Lung microvascular endothelial cell (primary cell): ENCODE measurements around the gene GRID2. TPM values are rescaled to one million over a fixed set of nuclear protein-coding genes. Genes with fewer than 3 reads are reported as not detected.

ENCODE experiments used
- DNase-seq, 2 donors: peaks; one replicate each; pipeline versions ENCODE4 v3.0.0 to v3.0.0-alpha.2; 2010; ENCODE audit warnings: low read depth in 2 of 2
- total RNA-seq: library from RNA; depleted of rRNA; stranded (reverse); fragments of >200 nt; gene quantifications from 2 replicates; pipeline ENCODE4 v1.2.1, GENCODE V29; 2014

Gene GRID2
- total RNA-seq, 1 donor from 2014 or later, result not detected

DNA sequence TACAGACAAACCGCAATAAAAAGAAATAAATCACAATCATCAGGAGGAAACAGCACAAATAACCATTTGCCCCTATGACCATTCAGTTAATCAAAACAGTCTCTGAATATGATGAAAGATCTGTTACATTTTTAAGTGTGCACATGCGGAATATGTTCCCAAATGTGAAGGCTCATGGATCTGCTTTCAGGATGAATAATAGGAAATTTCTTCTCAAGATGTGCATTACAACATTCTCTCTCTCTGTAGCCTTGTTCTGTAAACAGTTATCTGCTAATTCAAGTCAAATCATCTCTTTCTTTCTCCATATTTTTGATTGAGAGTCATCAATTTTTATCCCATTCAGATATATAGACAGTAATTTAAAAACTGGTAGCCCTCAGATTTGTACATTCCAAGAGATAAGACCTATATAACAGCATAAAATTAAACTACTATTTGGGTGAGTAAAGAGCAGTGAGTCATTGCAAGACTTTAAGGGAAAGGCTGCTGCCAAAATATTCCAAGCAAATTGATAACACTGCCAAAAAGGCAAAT is 1090.8 kb downstream of the GRID2 start:
- DNase-seq, result no peak

- peak in 1 of 2 donors; percentile 28 for DNase-seq
These were observed 1092.5 kb downstream of the GRID2 start for GRCh38 chr4:93396272-93396671.

DNA sequence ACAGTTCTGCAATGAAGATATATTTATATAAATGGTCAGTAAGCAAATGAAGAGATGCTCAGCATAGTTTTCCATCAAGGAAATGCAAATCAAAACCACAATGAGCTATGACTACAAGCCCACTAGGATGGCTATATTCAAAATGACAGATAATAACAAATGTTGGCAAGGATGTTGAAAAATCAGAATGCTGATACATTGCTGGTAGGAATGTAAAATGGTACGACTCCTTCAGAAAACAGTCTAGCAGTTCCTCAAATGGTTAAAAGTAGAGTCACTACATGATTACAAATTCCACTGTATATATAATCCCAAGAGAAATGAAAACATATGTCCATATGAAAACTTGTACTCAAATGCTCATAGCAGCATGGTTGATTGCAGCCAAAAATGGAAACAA is 1099.8 kb downstream of the GRID2 start:
- DNase-seq, result no peak

- no peak for DNase-seq
These were observed 1103.9 kb downstream of the GRID2 start for GRCh38 chr4:93407493-93408275.

DNA sequence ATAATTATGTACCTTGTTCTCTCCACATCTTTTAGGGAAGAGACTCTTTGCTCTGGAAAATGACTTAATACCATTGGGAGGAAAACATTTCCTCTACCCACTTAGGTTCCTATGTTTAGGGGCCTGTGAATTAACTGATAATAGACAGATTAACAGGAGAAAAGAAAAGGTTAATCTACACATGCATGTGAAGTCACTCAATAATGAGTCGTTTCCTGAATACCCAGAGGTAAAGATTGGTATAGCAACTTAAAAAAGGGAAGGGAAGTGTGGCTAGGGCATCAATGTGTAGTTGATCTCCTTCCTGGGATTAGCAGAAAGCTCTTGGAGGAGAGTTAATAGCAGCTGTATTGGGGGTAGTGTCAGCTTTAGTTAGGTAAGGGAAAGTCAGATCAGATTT is 1105.3 kb downstream of the GRID2 start:
- DNase-seq, result no peak

- DNase-seq, result no peak
These were observed 1110.3 kb downstream of the GRID2 start for GRCh38 chr4:93414041-93414550.

GRCh38 chr4:93416344-93417128 is 1112.8 kb downstream of the GRID2 start:
- DNase-seq, result no peak

- DNase-seq, result no peak
These were observed 1127.6 kb downstream of the GRID2 start for GRCh38 chr4:93431371-93431770.

DNA sequence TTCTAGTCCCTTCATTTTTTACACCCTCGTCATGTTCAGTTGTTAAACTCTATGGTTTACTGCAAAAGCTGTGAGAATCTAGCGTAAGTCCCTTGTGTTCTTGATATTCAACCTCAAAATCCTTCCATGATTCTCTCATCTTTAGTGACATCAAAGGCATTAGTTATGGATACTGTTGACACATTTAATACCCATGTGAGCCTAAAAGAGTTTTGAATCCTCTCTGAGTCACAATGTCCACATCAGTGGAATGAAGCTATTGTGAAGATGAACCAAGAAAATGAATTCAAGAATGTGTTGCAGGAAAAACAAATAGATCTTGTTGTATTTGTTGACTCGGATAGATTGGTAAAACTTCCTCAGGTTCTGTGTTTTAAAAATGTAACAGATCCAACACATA is 1130.1 kb downstream of the GRID2 start:
- DNase-seq, result no peak

DNA sequence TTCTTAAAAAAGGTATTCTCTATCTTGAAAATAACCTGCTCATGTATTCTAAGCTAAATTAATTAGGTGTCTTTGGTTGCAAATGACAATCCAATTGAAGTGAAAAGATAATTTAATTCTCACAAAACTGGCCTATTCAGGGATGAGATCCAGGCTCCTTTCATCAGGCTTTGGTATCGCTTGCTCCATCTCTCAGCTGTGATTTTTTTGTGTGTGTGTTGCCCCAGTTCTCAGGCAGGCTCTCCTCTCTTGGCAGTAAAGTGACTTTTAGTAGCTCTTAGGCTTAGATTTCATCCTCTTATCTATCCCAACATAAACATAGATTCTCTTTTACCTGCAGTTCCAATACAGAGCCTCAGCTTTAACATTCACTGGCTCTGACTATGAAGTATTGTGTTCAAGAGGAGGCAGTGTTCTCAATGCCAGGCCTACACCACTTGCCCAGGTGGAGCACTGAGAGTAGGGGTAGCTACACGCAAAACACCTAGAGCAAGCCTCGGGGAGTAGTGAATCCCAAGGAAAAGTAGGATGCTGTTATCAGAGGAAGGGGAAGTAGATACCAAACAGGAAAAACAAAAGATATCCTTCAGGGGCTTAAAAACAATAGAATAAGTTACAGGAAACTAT is 1132.3 kb downstream of the GRID2 start:
- no peak for DNase-seq

- DNase-seq, result no peak
These were observed 1134.2 kb downstream of the GRID2 start for GRCh38 chr4:93437991-93438390.

GRCh38 chr4:93444860-93445259 is 1141.1 kb downstream of the GRID2 start:
- DNase-seq, result no peak

DNA sequence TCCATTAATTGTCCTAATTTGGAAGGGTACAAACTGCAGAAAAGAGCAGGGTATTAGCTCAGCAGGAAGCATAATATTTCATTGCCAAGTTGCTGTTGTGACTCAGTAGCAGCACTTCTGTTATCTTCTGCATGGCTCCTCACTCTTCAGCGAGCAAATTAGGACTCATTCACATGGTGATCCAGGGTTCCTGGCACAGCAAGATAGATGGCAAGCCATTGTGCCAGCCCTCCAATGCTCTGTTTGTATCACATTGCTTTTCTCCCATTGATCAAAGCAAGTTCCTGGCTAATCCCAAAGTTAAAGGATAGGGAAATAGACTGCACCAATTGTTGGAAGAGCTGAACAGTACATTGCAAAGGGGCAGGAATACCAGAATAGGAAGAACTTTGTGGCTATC is 1142.3 kb downstream of the GRID2 start:
- no peak for DNase-seq

DNA sequence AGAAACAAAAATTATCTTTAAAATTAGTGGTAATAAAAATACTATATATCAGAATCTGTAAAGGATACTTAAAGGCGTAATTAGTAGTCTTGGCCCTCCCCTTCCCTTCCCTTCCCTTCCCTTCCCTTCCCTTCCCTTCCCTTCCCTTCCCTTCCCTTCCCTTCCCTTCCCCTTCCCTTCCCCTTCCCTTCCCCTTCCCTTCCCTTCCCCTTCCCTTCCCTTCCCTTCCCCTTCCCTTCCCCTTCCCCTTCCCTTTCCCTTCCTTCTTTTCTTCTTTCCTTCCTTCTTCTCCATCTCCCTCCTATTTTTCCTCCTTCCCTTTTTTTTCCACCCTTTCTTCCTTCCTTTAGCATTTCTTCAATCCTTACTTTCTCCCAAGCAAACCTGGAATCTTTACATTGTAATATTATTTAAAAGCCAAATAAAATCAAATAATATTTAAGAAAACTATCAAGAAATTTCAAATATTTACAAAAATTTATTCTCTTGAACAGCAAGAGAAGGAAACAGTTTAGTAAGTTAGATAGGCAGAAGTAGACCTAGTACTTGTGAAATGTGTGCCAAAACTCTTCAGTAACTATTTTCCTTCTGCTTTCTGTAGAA is 1145.0 kb downstream of the GRID2 start:
- no peak for DNase-seq

GRCh38 chr4:93451954-93452353 is 1148.2 kb downstream of the GRID2 start:
- no peak for DNase-seq

DNA sequence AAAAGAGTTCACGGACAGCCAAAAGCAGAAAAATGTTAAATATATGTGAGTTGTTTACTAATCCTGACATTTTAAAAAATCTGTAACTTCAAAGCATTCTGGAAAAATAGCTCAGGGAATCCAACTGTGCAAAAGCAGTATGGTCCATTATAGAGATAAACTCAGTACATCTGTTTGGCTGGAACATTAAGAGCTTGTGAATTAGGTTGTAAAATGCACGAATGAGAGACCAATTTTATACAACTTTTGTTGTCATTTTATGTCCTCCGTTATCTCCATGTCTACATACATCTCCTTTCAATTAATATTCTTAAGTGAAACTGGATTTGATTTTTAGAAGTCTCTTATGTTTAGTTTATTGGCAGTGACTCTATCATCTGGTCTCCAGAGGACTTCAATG is 1157.8 kb downstream of the GRID2 start:
- no peak for DNase-seq

DNA sequence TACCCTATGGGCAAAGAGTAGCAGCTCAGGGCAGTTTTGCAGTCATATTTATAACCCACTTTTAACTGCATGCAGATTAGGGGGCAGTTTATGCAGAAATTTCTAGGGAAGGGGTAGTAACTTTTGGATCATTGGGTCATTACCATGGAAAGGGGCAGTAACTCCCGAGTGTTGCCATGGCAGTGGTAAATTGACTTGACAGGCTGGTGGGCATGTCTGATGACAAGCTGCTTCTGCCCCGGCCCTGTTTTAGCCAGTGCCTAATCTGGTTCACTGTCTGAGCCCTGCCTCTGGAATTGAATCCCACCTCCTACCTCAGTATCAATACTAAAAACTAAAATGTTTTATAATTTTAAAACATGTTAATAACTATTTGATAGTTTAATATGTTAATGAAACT is 1162.7 kb downstream of the GRID2 start:
- DNase-seq, result no peak

DNA sequence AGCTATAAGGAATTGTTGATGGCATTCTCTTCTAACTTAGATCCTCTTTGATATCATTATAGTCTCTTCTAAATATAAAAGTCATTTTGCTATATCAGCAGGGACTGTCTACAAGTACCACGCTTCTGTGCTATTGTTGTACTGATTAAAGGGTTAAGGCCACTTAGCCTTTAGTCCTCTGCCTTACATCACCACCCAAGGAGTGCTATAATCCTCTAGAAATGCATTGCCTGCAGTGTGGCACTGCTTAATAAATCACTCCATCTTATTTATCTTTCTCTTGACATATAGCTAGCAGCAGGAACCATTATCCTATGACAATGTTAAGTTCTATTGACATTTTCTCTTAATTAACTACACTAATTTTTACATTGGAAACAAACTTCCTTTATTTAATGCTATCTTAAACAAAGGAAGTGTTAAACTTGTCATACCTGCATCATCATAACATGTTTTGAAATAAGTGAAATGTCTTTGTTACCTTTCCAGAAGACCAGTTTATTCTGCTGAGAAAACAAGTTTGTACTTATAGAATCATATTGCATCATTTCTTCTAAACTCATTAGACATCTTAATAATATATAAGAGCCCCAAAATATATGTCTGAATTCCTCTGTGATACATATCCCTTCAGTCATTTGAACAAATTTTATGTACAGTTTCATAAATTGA is 1163.9 kb downstream of the GRID2 start:
- DNase-seq, result no peak

GRCh38 chr4:93469560-93469959 is 1165.8 kb downstream of the GRID2 start:
- DNase-seq, result no peak

DNA sequence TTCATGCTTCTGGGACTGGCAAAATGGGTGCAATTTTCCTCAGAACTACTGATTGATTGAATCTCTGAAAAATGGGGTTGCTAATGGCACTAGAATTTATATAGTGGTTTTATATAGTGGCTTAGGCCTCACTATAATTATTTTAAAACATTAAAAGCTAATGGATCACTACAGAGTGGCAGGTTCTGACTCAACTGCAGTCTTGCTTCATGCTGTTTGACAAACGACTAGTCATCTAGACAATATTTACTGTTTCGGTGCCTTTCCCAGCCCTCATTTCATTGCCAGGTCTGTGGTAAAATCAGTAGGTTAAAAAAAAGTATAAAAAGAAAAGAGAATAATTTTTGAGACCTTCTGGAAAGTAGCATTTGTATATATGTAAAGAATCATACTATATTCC is 1172.0 kb downstream of the GRID2 start:
- DNase-seq, result no peak

DNA sequence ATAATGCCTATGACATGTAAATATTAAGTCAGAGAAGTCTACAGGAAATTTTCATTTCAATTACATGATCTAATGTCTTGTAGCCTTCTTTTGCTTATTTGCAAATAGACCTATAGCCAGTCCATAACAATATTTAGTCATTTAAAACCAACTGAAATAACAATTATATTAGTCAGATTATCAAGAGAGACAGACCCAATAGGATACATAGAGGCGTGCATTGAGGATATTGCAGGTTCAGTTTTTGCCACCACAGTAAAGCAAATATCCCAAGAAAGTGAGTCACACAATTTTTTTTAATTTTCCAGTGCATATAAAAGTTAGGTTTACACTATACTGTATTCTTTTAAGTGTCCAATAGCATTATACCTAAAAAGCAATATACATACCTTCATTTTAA is 1175.0 kb downstream of the GRID2 start:
- DNase-seq, result no peak
